ENCODE data around the gene TRAF7.

DNA sequence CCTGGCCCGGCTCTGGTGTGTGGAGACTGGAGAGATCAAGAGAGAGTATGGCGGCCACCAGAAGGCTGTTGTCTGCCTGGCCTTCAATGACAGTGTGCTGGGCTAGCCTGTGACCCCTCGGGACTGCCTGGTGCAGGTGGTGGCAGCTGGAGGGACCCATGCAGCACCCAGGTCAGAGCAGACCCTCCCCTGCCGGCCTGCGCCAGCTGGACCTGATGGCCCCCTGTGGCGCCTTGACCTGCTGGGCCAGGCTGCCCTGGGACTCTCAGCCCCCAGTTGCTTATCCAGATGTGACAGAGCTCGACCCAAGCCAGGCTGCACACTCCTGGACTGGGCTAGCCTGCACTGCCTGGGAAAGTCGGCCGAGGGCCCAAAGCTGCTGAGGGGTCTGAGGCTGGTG is 53.2 kb downstream of the TRAF7 start:
- TF ChIP-seq, protein P1, sequence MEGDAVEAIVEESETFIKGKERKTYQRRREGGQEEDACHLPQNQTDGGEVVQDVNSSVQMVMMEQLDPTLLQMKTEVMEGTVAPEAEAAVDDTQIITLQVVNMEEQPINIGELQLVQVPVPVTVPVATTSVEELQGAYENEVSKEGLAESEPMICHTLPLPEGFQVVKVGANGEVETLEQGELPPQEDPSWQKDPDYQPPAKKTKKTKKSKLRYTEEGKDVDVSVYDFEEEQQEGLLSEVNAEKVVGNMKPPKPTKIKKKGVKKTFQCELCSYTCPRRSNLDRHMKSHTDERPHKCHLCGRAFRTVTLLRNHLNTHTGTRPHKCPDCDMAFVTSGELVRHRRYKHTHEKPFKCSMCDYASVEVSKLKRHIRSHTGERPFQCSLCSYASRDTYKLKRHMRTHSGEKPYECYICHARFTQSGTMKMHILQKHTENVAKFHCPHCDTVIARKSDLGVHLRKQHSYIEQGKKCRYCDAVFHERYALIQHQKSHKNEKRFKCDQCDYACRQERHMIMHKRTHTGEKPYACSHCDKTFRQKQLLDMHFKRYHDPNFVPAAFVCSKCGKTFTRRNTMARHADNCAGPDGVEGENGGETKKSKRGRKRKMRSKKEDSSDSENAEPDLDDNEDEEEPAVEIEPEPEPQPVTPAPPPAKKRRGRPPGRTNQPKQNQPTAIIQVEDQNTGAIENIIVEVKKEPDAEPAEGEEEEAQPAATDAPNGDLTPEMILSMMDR (conservative IDR thresholded peaks at IDR 0.05) = no peak
- TF ChIP-seq ZFX (IDR thresholded peaks at IDR 0.05) = no peak
